NCI-H2196 treated with DMSO at 0.1 percent for 48 hours (cell line): ENCODE measurements around the gene MMRN1.

Source experiments
- DNase-seq: peaks from one replicate; lab custom pipeline; 2025; ENCODE audit not compliant: unreplicated experiment; lab: John Stamatoyannopoulos, UW

Gene MMRN1

DNA sequence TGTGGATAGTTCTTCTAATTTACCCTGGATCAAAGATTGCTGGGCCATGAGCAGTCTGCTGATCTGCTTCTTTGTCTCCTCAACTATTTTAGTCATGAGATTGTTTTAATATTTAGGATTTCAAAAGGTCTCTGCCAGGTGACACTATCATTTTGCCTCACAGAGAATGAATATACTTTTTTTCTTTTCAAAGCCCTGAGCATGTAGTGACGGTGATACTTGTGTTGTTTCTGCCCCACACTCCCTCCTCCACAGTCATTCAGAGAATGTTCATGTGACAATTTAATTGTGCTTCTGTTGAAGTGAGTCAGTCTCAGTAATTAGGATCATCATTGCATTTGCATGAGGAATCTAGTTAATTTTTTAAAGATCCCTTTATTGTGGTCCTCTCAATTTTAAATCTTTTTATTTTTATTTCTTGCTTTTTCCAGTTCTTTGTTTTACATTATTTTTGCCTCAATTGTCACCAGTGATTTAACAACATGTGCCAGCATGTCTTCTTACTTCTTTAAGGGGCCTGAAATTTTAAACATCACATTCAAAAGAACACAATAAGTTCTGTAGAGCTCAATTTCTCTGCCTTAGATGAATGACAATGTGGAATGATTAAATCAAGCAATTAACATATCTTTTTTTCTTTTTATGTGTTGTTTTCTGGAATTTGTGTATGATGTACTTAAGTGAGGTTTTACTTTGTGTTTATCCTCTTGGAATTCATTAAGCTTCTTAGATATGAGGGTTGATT lies 12.3 kb downstream of the MMRN1 start:
- no peak for DNase-seq

DNA sequence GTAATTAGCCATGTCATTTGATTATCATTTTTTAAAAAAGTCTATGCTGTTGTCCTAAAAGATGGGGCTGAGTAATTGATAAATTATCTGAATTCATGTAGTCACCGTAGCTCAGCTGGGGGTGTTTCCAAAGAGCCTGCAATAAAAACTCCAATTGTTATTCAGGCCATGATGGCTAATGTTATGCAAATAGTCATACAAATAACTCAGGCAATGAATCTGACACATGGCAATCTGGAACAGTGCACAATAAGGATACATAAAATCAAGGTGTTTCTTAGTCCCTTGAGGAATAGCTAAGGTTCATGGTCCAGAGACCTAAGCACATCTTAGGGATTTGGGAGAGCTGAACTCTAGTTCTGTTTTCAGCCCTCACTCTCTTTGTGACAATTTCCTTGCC lies 15.2 kb downstream of the MMRN1 start:
- DNase-seq = no peak

DNA sequence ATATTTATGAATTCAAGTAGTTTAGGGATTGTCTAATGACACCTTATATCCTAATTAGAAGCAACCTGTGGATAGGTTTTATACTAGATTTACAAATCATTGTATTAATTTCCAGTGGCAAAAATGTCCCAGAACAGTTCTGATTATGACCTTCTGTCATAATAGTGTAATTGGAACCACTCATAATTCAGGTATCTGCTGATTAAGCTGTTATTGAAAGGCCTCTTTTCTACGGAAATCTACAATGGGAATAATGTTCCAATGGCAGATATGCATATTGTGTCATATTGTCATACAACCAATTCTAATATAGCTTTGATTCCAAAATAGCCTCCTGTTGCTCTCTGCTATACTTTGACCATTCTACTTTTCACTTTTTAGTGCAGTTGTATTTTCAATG lies 19.0 kb downstream of the MMRN1 start:
- DNase-seq = no peak

DNA sequence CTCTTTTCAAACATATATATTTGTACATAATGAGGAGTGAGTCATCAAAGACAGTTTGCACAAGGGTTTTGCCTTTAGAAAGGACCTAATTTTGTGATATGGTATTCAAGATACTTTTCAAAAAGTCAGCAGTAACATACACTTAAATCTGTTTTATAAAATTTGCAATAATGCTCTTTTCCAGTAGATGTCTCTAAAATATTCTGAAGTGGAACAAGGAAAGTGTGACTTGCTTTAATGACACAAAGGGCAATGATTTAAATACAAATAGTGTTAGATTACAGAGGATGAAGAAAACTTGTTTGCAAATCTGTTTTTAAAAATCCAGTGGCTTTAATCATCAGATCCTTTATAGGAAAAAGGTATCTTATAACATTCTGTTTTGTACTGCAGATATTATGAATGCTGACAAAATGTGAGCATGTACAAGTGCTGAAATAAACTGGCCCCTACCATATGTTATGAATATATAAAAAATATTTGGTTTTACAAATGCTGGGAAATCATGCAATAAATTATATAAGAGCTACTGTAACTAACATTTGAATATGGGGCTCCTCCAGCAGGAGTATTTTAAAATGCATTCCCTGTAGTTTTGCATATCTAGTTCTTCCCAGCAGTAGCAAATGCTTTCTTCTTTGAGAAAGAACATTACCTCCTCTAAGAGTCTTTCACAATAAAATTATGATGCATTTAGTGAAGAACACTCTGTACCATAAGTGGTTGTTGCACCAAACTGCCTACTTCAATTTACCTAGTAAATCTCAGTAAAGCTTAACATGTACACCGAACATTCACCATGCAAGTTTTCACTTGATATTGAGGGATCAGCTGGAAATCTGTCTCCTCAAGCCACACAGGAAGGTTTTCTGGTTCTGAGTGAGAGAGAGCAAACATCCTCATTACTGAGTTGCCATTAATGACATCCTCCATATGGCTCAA lies 20.2 kb downstream of the MMRN1 start:
- no peak for DNase-seq

DNA sequence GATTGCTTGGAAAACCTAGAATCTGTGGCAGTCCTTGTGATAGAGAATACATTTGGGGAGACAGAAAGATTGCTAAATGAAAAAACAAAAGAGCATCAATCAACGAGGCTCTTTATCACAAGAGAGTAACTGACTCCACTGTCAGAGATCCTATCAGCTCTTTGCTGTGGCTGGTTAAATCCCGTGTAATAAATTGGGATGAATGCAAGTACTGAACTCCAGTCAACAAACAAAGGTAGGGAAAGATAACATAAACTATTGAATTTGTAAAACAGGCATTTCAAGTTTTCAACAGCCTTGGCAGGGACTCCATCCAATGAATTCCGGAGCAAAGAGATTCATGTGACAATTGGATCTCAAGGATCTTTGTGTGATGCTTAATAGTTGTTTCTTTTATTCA lies 21.3 kb downstream of the MMRN1 start:
- no peak for DNase-seq

DNA sequence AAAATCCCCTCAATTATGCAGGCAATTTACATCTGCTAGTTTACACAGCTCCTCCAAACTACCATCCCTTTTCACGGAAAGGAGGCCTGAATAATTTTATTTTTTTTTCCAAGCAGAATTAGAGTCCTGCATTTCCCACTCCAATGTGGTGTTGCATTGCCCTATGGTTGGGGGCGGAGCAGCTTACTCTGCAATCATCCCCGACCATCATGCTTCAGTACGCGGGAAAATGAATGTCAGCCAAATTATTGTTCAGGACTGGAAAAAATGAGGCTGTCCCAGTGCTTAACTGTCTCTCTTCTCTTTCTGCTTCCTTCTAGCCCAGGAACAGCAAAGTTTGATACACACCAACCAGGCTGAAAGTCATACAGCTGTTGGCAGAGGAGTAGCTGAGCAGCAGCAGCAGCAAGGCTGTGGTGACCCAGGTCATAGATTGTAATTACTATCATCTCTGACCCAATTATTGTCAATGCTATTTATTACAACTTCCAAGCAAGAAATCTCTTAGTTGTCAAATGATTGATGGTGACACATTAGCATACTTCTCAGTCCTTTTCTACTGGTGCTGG lies 28.3 kb downstream of the MMRN1 start:
- DNase-seq = no peak

DNA sequence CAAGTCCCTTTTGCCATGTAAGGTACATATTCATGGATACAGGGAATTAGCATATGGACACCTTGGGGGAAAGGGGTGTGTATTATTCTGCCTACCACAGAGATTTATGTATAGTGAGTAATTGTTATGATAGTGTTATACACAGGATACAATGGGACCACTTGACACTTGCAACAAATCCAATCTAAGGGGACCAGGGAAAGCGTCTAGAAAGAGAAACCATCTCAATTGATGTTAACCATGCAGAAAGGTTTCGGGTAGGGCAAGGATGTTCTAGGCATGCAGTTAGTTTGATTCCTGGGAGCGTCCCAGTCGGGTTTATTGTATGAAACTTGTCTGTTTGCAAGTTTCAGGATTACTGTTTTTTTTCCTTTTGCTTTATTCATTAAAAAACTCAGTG lies 34.2 kb downstream of the MMRN1 start:
- DNase-seq = no peak

DNA sequence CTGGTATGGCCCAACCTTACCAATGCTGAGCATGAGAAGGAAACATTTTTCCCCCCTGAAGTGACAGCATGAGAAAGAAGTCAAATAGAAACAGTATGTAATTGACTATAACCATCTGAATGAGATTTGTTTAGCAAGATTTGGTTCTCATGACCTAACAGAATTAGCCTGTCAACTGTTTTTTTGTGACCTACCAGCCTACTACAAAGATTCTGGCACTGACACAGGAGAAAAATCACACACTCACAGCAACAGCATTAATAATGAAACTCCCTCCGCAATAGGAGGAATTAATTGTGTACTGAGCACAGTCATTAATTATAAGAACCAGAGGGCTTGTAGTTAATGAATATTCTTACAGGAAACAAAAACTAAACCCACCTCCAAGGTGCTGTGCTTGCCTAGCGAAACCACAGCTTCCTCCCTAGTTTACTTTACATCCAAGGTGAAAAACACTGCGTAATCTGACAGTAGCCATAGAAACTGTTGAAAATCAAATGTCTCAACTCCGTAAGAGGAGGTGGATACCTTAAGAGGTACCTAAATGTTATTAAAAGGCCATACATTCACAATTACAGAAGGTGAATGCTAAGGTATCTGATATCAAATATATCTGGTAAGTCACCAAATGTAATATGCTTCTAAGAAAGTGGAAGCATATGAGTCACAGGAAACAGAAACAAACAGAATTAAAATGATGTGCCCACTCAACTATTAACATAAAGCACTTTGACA lies 34.9 kb downstream of the MMRN1 start:
- no peak for DNase-seq

DNA sequence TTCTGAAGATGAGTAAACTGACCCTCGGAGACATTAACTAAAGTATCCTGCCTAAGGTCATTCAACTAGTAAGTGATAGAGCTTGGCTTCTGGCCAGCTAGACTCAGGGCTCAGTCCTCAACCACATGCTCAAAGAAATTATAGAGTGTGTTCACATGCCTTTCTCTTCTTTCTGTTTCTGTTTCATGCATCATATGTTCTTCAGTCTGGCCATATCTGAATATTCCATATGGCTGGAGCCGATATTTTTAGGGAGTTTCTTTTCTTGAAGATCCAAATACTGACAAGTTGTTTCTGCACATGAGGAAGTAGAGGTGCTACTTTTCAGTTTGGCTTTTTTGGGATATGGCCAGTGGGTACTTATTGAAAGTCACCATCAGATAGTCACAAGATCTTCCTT lies 44.9 kb downstream of the MMRN1 start:
- DNase-seq = peak; percentile 24

DNA sequence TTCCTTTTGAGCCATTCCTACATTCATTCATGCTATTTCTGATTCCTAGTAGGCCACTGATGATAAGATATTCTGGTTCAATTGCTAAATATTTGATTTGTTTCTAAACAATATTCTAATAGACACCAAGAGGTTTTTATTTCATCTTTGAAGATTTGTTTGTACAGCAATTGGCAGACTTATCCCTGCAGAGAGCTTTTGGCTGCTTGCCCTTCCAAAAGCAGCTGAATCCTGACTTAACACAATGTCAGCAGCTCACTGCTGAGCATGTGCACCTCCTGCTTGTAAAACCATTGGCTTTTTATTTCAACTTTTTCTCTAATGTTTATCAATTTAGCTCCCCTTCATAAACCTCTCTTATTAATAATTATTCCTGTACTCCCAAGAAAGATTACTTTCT lies 45.3 kb downstream of the MMRN1 start:
- DNase-seq = peak; percentile 32

DNA sequence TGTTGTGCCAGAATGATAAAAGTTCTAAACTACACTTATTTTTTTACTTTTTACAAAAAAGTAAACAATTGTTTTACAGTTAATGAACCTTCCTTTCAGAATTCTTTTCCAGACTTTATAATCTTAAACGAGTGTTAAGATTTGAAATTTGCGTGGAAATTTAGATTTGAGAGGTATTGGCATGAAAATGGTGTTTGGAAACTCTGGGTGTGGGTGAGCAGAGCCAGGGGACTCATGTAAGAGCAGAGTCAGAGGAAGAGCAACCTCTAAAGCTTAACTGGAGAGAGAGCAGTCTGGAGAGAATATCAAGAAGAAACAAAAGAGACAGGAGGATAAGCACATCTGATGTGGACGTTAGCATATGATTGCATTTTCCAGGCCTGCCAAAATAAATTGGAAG lies 48.2 kb downstream of the MMRN1 start:
- no peak for DNase-seq

DNA sequence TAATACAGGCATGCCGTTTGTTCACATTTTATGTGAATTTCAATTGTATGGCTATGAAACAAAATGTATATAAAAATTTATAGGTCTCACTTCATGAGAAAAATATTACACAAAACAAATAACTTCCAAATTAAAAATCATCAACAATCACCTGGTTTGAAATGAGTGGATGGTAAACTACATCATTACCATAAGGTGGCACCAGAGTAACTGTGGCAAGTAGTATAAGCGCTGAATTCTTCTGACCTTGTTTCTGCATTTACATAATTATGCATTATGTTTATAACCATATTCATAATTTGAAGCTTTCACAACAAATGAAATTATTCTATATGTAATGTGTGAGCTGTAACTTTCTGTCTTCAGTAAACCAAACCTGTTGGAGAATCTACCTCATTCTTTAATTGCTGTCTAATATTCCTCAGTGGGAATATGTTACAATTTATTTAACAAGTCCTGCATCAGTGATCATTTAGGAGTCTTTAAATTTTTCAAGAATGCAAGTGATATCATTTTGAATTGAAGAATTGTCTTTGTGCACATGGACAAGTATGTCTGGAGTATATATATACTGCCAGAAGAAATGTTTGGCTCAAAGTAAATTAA lies 55.2 kb downstream of the MMRN1 start:
- DNase-seq = no peak

DNA sequence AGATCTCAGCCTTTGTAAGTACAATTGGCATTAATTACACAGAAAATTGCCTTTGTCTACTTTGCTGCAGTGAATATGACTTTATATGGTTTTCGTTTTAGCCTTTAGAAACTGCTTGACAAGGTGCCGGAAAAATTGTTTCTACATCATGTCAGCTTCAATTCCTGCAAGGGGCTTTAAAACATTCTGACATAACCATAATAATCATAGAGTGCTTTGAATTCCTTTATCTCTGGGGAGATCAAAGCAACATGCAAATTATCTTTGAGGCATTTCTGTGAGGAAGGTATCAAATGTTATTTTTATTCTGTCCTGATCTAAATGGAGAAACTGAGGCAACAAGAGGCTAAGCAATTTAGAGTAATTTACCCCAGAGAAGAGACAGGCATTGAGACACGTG lies 57.8 kb downstream of the MMRN1 start:
- DNase-seq = no peak

DNA sequence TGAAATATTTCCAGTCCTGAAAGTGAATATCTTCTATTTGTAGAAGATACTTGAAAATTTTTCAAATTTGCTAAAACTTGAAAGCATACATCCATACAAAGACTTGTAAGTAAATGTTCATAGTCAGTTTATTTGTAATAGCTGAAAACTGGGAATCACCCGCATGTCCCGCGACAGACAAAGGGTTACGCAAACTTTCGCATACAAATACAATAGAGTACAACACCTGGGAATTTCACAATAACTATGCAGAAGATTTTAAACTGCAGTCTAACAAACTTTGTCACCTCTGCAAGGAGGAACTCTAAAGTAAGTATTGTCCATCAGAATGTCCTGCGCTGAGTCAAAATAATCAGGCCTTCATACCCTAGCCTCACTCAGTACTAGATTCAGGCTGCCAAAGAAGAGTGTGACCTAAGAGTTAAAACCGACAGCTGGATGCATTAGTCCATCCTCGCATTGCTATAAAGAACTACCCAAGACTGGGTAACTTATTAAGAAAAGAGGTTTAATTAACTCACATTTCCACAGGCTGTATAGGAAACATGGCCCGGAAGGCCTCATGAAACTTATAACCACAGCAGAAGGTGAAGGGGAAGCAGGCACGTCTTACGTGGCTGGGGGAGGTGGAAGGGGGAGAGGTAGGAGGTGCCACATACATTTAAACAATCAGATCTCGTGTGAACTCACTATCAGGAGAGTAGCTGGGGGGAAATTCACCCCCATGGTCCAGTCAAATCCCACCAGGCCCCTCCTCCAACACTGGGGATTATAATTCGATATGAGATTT lies 60.4 kb downstream of the MMRN1 start:
- no peak for DNase-seq

DNA sequence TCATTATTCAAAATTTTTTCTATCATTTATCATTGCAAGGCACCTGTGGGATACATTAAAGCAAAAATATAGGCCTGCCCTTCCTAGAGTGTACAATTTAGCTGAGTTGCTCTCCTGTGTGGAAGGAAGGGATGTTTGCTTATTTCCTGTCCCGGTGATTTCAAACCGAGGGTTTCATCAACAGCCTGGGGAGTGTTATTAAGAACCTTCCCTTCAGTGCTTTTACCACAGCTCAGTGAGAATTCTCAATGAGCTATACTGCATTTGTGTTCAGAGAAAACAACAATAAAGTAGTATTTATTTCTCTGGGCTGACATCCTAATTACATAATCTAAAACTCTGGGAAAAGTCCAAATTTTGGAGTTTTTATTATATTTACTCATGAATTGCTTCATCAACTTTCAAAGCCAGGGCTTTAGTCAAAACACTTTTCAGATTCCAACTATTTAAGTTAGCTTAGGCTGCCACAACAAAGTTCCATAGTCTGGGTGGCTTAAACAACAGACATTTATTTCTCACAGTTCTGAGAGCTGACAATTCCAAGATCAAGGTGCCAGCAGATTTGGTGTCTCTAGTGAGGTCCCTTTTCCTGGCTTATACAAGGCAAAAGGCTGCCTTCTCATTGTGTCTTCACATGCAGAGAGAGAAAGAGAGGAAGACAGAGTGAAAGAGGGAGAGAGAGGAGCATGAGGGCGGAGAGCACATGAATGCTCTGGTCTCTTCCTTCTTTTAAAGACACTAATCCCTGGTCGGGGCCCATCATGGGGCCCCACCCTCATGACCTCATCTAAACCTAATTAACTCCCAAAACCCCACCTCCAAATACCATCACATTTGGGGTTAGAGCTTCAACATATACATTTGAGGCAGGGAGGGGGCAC lies 62.6 kb downstream of the MMRN1 start:
- DNase-seq = no peak

DNA sequence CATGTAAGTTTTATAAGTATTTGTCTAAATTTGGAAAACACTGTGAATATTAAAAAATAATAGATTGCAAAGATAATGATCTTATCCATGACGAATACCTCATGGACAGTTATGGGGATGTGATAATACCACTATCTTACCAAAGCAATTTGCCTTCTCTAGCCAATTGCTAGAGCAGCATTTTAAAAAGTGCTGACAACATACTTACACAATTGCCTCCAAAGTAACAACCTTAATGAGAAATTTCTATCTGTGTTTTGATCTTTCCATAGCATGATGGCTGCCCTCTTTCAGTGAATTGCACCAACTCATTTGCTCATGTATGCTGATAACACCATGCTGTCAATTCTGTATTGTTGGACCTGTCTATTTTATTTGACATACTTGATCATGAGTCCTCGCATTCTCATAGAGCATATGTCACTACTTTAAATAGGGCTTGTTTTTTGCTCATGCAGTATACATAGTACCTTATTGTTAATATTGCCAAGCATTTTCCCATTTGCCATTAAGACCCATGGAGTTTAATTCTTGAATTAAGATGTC lies 87.2 kb downstream of the MMRN1 start:
- DNase-seq = no peak

DNA sequence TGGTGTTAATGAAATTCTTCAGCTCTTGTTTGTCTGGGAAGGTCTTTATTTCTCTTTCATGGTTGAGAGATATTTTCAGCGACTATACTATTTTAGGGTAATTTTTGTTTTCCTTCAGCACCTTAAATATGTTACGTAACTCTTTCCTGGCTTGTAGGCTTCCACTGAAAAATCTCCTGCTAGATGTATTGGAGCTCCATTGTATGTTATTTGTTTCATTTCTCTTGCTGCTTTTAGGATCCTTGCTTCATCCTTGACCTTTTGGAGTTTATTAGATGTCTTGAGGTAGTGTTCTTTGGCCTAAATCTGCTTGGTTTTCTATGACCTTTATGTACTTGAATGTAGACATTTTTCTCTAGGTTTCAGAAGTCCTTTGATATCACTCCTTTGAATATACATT lies 93.6 kb downstream of the MMRN1 start:
- DNase-seq = no peak

DNA sequence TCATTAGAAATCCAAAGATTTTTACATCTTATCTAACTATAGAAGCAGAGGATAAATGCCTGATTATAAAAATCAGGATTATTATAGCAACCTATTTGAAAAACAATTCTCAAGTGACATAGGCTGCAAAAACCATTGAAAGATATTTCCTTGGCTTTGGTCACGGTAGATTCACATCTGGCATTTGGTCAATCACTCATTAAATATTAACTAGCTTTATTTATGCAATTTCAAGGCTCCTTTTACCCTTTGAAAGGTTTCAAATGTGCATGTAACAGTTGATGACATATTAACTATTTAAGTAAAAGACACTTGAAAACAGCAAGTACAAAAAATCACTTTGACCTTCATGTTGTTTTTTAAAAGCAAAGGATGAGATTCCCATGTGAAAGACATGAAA lies 98.1 kb downstream of the MMRN1 start:
- no peak for DNase-seq
